Middle frontal gyrus (tissue), 1 donor: ENCODE measurements around the gene CLPX.
"Not testable (repeated sequence)": the region's sequence is repeated elsewhere in the genome, so short reads cannot be mapped to it uniquely, and the experiment has no call there.

Source experiments
- DNase-seq: peaks from one replicate; pipeline ENCODE4 v3.0.0-alpha.2; 2015; ENCODE audit warnings: low spot score; ENCODE audit errors: extremely low spot score

Gene CLPX

GRCh38 chr15:65184868-65185717 is at the start of gene CLPX:
Gene CLPX, minus strand, starts transcription at chr15:65185342. Its CDS starts 189 bp downstream, at chr15:65185153.
- DNase-seq: peak; percentile 82

- DNase-seq: no peak
Measured at GRCh38 chr15:65233696-65234095, 48.6 kb upstream of the CLPX start.

- DNase-seq: no peak
Measured at GRCh38 chr15:65232520-65232919, 47.4 kb upstream of the CLPX start.

GRCh38 chr15:65231306-65231705 is 46.2 kb upstream of the CLPX start:
- no peak for DNase-seq

- DNase-seq: not testable (repeated sequence)
Measured at GRCh38 chr15:65226901-65227300, 41.8 kb upstream of the CLPX start.

GRCh38 chr15:65226221-65226620 is 41.1 kb upstream of the CLPX start:
- no peak for DNase-seq

- DNase-seq: no peak
Measured at GRCh38 chr15:65223996-65224395, 38.9 kb upstream of the CLPX start.

GRCh38 chr15:65222891-65223290 is 37.7 kb upstream of the CLPX start:
- DNase-seq: no peak

- DNase-seq: no peak
Measured at GRCh38 chr15:65221697-65222096, 36.6 kb upstream of the CLPX start.

- no peak for DNase-seq
Measured at GRCh38 chr15:65219137-65219536, 34.0 kb upstream of the CLPX start.

GRCh38 chr15:65217526-65218482 is 32.7 kb upstream of the CLPX start:
- no peak for DNase-seq

- no peak for DNase-seq
Measured at GRCh38 chr15:65215496-65215895, 30.4 kb upstream of the CLPX start.

GRCh38 chr15:65214010-65214409 is 28.9 kb upstream of the CLPX start:
- DNase-seq: no peak

- no peak for DNase-seq
Measured at GRCh38 chr15:65213241-65213640, 28.1 kb upstream of the CLPX start.

GRCh38 chr15:65212097-65212496 is 27.0 kb upstream of the CLPX start:
- no peak for DNase-seq

GRCh38 chr15:65211482-65211982 is 26.4 kb upstream of the CLPX start:
- DNase-seq: no peak

GRCh38 chr15:65210770-65211481 is 25.8 kb upstream of the CLPX start, which contains the start of gene CILP:
Gene CILP, minus strand, starts transcription at chr15:65211473. Its CDS starts 1,718 bp downstream, at chr15:65209755.
- no peak for DNase-seq

GRCh38 chr15:65209701-65210643 is 24.8 kb upstream of the CLPX start:
- no peak for DNase-seq

GRCh38 chr15:65208647-65209046 is 23.5 kb upstream of the CLPX start:
- DNase-seq: no peak

- DNase-seq: no peak
Measured at GRCh38 chr15:65207280-65207840, 22.2 kb upstream of the CLPX start.
